Lung microvascular endothelial cell (primary cell): ENCODE data around the gene C1orf116. TPM values are rescaled to one million over a fixed set of nuclear protein-coding genes. Genes with fewer than 3 reads are reported as not detected.
A peak's percentile ranks its signal among the peaks of the same experiment; 100 is the strongest.

Experiments used
- DNase-seq, 2 donors: peaks; one replicate each; pipeline versions ENCODE4 v3.0.0 to v3.0.0-alpha.2; 2010; ENCODE audit warnings: low read depth in 2 of 2
- total RNA-seq: library from RNA; depleted of rRNA; stranded (reverse); fragments of >200 nt; gene quantifications from 2 replicates; pipeline ENCODE4 v1.2.1, GENCODE V29; 2014

Gene C1orf116
- total RNA-seq, result not detected in 2 replicates

GRCh38 chr1:207032528-207033017 is at the start of gene C1orf116:
TSS of gene C1orf116 (minus strand) at chr1:207032756. CDS start at chr1:207027598, 5,158 bp downstream.
- no peak for DNase-seq

GRCh38 chr1:207081806-207082205 is 49.2 kb upstream of the C1orf116 start:
- no peak for DNase-seq

- no peak for DNase-seq
Measured at GRCh38 chr1:207081088-207081487, 48.5 kb upstream of the C1orf116 start.

- no peak for DNase-seq
Measured at GRCh38 chr1:207079706-207080241, 47.2 kb upstream of the C1orf116 start.

- DNase-seq, result no peak
Measured at GRCh38 chr1:207078578-207079132, 46.1 kb upstream of the C1orf116 start.

- DNase-seq, result peak; percentile 74 to 78
Measured at GRCh38 chr1:207077470-207078377, 45.2 kb upstream of the C1orf116 start.

- DNase-seq, result no peak
Measured at GRCh38 chr1:207077012-207077411, 44.5 kb upstream of the C1orf116 start.

GRCh38 chr1:207076181-207076955 is 43.8 kb upstream of the C1orf116 start:
- no peak for DNase-seq

GRCh38 chr1:207073906-207074820 is 41.6 kb upstream of the C1orf116 start:
- DNase-seq, result no peak

- no peak for DNase-seq
Measured at GRCh38 chr1:207072233-207072632, 39.7 kb upstream of the C1orf116 start.

GRCh38 chr1:207071426-207071825 is 38.9 kb upstream of the C1orf116 start:
- DNase-seq, result no peak

GRCh38 chr1:207070811-207071210 is 38.3 kb upstream of the C1orf116 start:
- DNase-seq, result no peak

- no peak for DNase-seq
Measured at GRCh38 chr1:207069858-207070506, 37.4 kb upstream of the C1orf116 start.

GRCh38 chr1:207069061-207069460 is 36.5 kb upstream of the C1orf116 start:
- DNase-seq, result no peak

- no peak for DNase-seq
Measured at GRCh38 chr1:207067665-207068064, 35.1 kb upstream of the C1orf116 start.

GRCh38 chr1:207067185-207067584 is 34.6 kb upstream of the C1orf116 start:
- DNase-seq, result no peak

GRCh38 chr1:207064561-207064960 is 32.0 kb upstream of the C1orf116 start:
- no peak for DNase-seq

GRCh38 chr1:207063014-207063413 is 30.5 kb upstream of the C1orf116 start:
- no peak for DNase-seq

GRCh38 chr1:207062058-207062457 is 29.5 kb upstream of the C1orf116 start:
- DNase-seq, result no peak

GRCh38 chr1:207060596-207060995 is 28.0 kb upstream of the C1orf116 start:
- DNase-seq, result no peak
